DND-41 (cell line): ENCODE data around the gene TRIM15.

Experiments used
- EZH2 ChIP-seq: IDR thresholded peaks from 3 replicates; pipeline ENCODE4 v1.6.1; 2012; ENCODE audit warnings: borderline replicate concordance, low read depth, mild to moderate bottlenecking, moderate library complexity, low read length, inconsistent platforms; ENCODE audit not compliant: severe bottlenecking
- TF ChIP-seq, protein P1 (sequence below): IDR thresholded peaks from 2 replicates; pipeline ENCODE4 v1.5.1; 2012; ENCODE audit warnings: borderline replicate concordance, low read length, moderate library complexity, mild to moderate bottlenecking; ENCODE audit not compliant: poor library complexity, severe bottlenecking; ENCODE audit errors: extremely low read depth

DNA sequence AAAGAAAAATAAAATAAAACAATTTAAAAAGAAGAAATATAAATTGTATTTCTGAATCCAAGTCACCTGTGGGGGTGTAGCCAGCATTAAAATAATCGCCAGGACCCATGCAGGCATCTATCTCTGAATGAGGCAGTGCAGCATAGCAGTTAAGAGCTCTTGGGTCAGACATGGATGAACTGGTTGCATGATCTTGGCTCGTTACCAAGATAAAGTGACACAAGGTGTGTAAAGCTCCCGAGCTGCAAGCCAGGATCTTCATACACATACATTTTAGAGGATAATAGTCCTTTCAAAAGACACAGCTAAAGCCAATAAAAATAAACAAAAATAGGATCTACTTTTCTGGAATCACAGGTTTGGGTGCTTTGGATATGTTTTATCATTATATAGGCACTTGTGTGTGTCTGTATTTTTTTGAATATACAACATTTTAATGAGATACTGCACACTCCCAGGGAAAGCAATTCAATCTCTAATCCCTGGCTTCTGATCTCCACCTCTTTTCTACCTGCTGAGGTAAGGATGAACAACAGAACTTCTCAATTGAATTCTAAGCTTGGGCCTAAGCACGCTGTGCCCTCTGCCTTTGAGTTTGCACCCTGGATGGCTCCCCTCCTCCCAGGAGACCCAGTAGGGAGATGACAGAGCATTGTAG, 11.2 kb upstream of the TRIM15 start:
- TF ChIP-seq, protein P1, sequence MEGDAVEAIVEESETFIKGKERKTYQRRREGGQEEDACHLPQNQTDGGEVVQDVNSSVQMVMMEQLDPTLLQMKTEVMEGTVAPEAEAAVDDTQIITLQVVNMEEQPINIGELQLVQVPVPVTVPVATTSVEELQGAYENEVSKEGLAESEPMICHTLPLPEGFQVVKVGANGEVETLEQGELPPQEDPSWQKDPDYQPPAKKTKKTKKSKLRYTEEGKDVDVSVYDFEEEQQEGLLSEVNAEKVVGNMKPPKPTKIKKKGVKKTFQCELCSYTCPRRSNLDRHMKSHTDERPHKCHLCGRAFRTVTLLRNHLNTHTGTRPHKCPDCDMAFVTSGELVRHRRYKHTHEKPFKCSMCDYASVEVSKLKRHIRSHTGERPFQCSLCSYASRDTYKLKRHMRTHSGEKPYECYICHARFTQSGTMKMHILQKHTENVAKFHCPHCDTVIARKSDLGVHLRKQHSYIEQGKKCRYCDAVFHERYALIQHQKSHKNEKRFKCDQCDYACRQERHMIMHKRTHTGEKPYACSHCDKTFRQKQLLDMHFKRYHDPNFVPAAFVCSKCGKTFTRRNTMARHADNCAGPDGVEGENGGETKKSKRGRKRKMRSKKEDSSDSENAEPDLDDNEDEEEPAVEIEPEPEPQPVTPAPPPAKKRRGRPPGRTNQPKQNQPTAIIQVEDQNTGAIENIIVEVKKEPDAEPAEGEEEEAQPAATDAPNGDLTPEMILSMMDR = no peak
- no peak for TF ChIP-seq EZH2
